HG03039 (cell line): Measurements from ENCODE around the gene NLRP1.

ENCODE experiments used
- ATAC-seq: cut with Tn5 transposase; IDR thresholded peaks from one replicate; pipeline ENCODE4 v1.9.1; 2021; ENCODE audit warnings: mild to moderate bottlenecking, moderate library complexity; ENCODE audit not compliant: unreplicated experiment

The NLRP1 gene

DNA sequence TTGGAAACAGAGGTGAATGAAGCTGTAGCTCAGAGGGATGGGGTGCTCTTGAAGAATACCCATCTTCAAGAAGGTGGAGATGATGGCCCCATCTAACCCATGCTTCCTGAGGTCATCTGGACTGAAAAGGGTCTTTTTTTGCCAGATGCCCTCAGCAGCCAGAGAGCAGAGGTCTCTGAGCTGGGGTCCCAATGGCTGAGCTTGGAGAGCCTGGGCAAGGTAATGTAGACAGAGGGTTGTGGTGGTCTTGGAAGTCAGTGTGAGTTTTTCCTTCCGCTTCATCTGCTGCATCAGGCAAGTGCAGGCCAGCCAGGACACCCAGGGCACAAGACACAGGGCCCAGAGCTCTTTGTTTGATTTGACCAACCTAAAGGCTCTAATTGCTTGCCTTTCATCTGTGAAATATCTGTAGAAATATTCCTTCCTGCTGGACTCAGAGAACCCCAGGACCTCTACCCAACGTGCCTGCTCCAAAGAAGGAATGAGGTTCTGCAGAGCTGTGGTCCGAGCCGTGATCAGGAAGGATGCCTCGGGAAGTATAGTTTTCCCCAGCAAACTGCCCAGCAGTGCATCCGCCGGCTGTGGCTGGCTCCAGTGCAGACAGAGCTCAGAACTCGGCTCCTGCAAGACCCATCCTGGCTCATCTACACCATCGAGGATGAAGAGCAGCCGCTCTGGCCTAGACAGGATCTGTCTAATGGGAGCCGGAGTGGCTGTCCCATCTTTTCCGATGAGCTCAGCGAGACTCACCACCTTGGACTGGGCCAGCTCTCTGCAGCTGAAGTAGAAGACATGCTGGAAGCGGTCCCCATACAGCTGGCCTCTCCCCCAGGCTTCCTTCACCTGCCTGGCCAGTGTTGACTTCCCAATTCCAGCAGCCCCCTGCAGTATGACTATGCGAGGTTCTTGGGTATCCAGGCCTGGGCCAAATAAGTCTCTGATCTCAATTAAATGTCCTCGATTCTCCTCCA lies 25.2 kb downstream of the NLRP1 start:
- no peak for ATAC-seq

DNA sequence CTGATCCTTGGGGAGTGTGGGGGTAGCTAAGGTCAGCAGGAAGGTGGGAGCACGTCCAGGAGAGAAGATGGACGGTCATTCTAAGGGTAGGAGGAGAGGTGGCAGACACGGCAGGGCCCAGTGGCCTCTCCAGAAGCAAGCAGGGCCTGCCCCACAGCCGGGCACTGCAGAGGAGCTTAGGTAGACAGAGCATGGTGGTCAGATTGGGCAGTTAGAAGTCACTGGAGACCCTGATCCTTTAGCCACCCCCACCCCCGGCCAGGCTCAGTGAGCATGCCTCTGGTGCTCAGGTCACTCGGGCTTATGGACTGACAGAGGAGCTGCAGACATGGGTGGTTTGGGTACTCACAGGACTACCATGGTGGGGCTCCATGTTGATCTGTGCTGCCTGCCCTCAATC lies 26.3 kb downstream of the NLRP1 start:
- ATAC-seq: no peak

DNA sequence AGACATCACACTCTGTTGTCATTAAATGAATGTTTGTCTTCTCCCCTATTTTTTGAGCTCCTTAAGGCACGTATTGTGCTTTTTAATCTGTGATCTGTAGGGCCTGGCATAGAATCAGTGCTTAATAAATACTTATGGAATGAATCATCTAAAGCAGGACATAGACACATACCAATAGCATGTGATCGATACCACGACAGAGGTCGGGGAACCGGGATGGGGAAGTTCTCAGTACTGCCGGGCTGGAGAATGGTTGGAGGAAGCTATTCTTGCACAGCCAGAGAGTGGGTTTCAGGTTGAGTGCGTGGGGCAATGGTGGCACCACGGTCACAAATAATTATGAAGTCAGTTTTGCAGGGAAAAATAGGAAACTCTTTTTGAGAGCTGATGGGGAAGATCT lies 26.8 kb downstream of the NLRP1 start:
- no peak for ATAC-seq

DNA sequence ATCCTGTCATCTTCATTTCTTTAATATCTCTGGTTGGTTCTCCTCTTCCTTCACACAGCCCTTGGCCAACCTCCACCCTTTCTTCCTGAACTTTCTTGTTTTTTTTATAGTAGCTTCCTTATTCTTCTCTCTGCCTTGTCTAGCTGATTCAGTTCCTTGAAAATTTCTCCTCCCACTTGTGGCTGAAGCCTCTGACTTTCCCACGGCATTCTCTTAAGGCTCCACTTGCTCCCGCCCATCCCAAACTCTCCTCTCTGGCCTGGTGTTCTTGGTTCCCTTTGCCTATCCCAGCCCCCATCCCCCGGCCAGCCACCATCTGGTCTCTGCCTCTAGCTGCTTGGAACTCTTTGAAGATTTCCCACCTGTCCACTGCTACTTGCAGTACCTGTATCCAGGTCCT lies 29.1 kb downstream of the NLRP1 start:
- ATAC-seq: no peak

DNA sequence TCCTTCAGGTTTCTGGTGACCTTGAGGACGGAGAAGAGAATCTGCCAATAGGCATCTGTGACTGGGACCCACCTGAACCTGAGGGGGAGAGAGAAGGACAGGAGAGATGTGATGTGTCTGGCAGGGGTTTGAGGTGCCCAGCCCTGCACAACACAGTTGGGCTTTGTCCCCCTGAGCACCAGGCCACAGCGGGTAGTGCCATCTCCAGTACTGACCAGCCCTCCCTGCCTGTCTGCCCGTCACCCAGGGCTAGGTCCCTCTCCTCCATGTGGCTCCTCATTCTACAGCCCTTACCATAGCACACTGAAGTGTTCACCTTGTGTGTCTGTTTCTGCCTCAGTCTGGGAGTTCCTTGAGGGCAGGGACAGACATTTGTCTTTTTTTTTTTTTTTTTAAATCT lies 30.8 kb downstream of the NLRP1 start:
- no peak for ATAC-seq

DNA sequence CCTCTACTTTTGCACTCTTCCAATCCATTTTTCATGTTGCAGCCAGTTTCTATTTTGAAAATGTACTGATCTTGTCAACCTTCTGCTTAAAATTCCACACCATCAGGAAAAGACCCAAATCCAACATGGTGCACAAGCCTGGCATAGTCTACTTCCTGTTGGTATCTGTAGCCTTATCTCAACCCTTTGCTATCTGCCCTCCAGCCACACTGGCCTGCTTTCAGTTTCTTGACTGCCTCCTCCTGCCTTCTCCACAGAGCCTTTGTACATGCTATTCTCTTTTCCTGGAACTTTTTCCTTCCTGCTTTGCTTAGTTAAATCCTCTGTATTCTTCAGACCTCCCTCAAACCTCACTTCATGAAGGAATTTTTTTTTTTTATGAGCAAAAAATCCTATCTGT lies 31.5 kb downstream of the NLRP1 start:
- no peak for ATAC-seq

DNA sequence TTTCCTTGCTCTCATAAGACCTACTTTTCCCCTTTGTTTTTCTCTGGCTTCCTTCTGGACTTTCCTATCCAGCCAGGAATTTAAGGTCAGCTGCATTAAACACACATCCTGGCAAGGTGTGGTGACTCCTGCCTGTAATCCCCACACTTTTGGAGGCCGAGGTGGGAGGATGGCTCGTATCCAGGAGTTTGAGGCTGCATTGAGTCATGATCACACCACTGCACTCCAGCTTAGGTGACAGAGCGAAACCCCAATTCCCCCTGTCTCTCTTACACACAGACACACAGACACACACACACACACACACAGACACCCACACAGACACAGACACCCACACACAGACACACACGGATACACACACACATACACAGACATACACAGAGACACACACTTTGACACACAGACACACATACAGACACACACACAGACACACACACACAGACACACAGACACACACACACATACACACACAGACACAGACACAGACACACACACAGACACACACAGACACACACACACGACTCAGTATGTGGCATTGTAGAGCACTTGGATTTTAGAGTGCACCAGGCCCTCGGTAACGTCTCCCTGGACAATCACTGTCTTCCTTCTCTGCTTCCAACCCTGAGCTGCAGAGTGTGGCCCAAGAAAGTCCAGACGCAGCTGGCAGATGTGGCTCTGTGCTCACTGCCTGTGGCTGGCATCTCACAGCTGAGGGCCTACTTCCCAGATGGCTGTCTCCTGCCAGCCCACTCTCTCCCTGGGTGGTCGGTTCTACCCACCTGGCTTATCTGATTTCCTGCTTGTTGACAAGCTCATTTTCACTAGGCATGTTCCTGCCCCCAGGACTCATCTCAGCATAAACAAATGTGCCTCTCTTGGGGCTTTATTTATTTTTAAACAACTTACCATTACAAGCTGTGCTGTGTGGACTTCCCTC lies 39.0 kb downstream of the NLRP1 start:
- ATAC-seq: no peak

DNA sequence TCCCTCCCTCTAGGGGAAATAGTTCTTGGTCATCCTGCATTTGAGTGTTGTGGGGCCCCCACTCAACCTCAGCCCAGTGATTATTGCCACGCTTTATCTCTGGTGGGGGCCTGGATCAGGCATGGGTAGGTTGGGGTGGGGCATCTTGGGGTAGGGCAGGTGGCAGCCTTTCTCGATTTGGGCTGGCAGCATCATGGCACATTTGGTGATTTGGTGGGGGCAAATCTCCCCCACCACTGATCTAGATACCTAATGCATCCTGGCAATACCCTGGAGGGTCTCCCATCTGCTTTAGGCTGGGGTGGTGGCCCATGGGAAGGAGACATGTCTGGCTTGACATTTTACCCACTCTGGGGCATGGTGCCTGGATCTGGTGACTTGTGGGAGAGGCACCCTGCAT lies 40.2 kb downstream of the NLRP1 start:
- ATAC-seq: no peak

DNA sequence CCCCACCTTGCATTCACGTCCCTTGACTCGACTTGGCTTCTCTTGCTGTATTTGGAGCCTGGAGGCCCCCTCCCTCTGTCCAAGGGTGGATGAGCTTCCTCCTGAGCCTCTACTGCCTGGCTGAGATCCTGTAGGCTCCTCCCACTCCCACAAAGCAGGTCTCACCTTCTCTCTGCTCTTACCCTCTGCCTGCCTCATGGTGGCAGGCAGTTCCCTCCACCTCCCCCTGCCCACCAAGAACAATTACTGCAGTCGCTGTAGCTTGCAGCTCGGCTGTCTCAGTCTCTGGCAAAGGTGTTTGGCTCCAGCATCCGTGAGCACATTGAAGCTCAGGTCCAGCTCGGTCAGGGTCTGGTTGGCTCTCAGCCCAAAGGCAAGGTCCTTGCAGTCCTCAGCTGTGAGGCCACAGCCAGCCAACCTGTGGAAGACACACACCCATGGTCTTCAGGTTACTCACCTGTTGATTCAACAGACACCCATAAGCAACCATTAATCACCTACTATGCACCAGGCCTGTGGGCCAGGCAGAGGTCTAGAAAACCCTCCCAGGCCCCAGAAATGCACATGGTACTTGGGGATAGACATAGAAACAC lies 42.6 kb downstream of the NLRP1 start:
- ATAC-seq: no peak

DNA sequence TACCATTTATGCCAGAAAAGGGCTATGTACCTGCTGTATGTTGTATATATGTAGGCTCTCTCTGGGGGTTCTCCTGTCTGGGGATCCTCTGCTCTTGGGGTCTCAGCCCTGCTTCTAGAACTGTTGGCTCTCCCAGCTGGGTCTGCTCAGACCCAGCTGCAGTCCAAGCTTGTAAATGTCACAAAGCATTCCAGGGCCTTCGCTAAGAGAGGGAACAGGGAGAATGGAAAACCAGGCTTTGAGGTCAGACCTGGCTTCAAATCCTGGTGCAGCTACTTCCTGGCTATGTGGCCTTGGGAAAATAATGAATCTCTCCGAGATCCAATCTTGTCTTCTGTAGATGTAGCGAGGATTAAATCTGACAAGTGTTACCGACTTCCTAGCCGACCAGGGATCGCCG lies 44.0 kb downstream of the NLRP1 start:
- ATAC-seq: no peak

DNA sequence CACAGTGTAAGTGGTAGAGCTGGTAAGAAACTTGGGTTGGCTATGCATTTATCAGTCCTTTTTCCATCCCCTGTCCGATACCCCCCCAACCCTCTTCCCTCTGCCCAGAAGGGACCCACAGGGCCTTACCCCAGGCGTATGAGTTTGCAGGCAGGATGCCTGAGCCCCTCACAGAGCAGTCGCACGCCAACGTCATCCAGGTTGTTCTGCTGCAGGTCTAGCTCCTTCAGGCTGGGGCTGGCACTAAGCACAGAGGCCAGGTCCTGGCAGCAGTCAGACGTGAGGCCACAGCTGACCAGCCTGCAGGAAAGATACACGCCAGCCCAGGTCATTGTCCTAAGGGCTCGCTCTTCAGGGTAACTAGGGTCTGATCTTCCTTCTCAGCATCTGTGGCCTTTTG lies 45.0 kb downstream of the NLRP1 start:
- no peak for ATAC-seq

DNA sequence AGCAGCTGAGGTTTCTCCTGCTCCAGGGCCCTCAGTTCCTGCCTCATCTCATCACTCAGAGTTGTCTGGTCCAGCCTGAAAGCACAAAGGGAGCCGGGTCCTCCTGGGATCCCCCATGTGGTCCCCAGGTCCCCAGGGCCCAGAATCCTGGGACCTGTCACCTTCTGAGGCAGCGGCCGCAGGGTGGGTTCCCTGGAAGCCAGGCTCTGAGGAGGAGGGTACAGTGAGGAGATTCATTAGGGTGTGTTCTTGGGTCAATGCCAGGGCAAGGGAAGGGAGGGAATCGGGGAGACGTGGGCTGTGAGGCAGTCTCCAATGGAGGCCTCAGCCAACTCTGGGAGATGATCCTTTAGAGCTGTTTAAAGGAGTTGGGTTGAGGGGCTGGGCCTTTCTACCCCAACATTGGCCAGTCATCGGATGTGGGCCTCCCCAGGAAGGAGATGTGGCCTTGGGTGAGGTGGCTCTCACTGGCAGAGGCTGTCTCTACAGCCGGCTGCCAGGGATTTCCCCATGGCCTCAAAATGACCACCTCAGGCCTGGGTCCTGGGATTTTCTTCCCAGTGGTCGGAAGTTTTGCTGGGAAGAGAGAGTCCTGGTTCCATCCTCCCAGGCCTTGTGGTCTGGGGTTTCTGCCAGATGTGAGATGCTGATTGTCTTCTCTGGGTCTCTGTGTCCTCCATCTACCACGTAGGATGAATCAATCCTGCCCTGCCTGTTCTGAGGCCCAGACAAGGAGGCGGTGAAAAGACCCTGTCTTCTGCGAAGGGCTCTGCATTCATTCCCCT lies 47.3 kb downstream of the NLRP1 start:
- ATAC-seq: no peak

DNA sequence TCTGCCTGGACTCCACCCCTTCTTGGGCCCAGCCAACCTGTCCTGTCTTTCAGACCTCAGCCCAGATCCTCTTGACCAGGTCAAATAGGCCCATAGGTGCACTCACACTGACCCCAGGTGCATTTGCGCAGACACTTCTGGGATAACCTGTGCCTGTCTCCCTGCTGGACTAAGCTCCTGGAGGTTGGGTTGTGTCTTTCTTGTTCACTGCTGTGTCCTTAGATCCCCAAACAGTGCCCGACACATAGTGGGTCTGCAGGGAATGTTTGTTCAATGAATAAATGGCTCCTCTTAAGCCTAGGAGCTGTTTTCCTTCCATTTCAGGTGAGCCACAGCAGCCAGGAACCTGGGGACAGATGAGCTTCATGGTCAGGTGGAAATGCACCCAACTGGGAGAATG lies 48.9 kb downstream of the NLRP1 start:
- no peak for ATAC-seq

DNA sequence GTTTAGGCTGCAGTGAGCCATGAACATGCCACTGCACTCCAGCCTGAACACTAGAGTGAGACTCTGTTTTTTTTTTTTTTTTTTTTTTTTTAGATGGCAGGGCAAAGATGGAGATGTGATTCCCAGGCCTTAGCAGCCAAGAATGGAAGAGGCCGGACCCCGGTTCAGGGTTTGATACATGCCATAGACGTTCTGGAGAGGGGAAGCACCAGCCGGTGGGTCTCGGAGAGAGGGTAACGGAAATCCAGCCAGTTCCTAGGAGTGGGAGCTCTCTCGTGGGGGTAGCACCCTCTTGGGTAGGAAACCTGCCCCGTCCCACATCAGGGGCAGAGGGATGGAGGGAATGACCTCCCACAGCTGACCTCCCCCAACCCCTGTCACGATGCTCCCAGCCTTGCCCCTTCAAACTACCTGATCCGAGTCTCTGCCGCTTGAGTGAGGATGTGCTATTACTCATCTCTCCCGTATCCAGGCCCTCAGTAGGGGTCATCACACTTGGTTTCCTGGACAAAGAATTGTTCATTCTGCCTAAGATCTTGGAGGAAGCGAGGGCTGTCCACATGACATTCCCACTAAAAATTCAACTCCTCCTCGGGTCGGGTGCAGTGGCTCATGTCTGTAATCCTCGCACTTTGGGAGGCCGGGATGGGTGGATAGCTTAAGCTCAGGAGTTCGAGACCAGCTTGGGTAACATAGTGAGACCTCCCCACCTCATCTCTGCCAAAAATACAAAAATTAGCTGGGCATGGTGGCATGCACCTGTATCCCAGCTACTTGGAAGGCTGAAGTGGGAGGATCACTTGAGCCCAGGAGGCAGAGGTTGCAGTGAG lies 50.6 kb downstream of the NLRP1 start:
- no peak for ATAC-seq

DNA sequence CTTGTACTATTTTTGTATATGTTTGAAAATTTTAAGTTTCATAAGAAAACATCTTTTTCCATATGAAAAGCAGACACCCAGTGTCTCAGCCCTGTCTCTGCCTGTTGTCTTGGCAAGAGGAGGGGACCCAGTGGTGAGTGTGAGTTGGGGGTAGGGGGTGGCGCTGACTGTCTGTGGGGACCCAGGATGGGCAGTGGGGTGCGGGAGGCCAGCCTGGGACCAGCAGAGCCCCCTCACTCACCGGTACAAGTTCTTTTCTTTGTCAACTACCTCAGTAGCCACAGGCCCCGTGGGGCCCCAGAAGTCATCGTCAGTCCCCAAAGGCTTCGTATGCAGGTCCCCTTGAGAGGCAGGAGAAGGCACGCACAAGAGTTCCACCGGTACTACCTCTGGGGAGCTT lies 51.7 kb downstream of the NLRP1 start:
- ATAC-seq: no peak

DNA sequence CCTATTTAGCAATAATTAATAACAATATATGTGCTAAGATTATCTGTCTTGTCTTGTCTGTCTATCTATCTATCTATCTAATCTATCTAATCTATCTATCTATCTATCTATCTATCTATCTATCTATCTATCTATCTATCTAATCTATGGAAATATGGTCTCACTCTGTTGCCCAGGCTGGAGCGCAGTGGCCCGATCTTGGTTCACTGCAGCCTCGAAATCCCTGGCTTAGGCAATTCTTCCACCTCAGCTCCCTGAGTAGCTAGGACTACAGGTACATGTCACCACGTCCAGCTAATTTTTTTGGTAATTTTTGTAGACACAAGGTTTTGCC lies 53.3 kb downstream of the NLRP1 start:
- ATAC-seq: no peak

DNA sequence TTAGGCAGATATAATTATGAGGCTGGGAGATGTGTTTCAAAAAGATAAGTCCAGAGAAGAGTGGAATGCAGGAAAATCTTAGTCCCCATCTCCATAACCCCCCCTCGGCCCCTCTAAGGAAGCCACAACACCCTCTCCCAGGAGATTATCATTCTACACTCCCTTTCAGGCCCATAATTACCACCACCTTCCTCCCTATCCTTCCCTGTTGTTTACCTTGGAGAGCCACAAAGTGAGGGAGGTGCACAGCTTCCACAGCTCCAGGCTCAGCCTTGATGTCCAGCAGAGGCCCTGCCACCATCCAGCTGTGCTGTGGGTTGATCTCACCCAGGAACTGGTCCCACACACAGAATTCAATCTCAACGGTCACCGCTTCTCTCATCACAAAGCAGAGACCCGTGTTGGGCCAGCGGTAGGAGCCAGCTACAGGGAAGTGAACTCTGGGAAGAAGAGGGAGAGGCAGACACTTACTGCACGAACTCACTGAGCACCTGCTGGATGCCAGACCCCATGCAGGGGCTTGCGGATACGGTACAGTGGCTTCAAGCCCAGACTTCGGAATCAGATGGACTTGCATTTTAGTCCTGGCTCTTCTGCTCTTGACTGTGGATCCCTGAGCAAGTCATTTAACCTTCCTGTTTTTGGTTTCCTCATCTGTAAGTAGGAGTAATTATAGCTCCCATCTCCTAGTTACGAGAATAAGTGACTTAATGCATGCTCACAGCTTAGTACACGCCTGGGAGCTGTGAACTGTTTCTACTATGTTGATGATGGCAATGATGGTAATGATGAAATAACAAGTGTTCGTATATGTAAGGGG lies 53.8 kb downstream of the NLRP1 start:
- ATAC-seq: no peak

DNA sequence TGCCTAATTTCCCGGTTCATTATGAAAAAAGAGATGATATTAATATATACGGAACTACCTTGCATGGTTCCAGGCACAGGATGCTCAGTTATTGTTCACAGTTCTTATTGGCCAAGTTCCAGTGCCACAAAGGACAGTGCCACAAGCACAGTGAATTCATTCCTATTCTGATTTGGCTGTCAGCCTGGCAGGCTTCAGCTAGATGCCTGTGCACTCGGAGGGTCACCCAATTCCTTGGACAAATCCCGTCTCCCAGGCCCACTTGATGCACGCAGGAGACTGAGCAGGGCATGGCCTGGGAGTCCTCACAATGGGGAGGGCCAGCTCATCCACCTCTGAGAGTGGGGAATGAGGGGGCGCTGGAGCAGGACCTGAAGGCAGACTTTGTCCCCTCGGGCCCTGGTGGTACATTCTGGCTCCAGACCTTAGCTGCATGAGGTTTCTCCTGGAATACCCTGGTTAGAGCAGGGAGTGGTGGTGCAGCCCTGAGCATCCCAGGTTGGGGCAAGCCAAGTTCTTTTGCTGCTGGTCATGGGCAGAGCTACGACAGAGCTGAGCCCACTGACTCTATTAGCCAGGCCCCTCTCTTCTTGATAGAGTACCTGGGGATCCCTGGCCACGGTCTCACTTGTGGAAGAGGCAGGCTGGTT lies 56.6 kb downstream of the NLRP1 start:
- no peak for ATAC-seq
